MCF 10A (cell line): ENCODE results near the gene CEP290. TPM values are rescaled to one million over a fixed set of nuclear protein-coding genes. Genes with fewer than 3 reads are reported as not detected.

Source experiments
- BruUV-seq: library from RNA; stranded (reverse); fragments of 400-500 nt; replicated peaks from 2 replicates; lab custom pipeline; 2021; lab: Mats Ljungman, UMichigan
- CTCF ChIA-PET: fragments of 300-600 bp; sonication (Branson Sonifier 250); formaldehyde crosslinking; extraction: SDS; loops from one replicate; lab custom pipeline; 2021; ENCODE audit warnings: antibody characterized with exemption, inconsistent platforms; lab: Yijun Ruan, JAX
- POLR2A ChIA-PET: fragments of 300-600, 350-650 bp; sonication (Branson Sonifier 250); formaldehyde crosslinking; extraction: SDS; loops from one replicate; lab custom pipeline; 2020; ENCODE audit warnings: antibody characterized with exemption, inconsistent platforms; lab: Yijun Ruan, JAX
- DNase-seq: peaks from one replicate; pipeline ENCODE4 v3.0.0-alpha.2; 2018; ENCODE audit not compliant: unreplicated experiment
- H3K27ac Mint-ChIP-seq: one replicate; pipeline ENCODE4 v1.8.0; 2022; ENCODE audit warnings: mild to moderate bottlenecking, low read depth, mixed read lengths; ENCODE audit not compliant: unreplicated experiment
- H3K27me3 Mint-ChIP-seq: one replicate; pipeline ENCODE4 v1.8.0; 2022; ENCODE audit warnings: mixed read lengths; ENCODE audit not compliant: insufficient read depth, unreplicated experiment
- H3K36me3 Mint-ChIP-seq: one replicate; pipeline ENCODE4 v1.8.0; 2022; ENCODE audit warnings: mild to moderate bottlenecking, moderate library complexity, mixed read lengths; ENCODE audit not compliant: insufficient read depth, unreplicated experiment
- H3K4me1 Mint-ChIP-seq: one replicate; pipeline ENCODE4 v1.8.0; 2022; ENCODE audit warnings: mixed read lengths; ENCODE audit not compliant: insufficient read depth, unreplicated experiment
- H3K4me3 Mint-ChIP-seq: one replicate; pipeline ENCODE4 v1.8.0; 2022; ENCODE audit warnings: mild to moderate bottlenecking, moderate library complexity, mixed read lengths; ENCODE audit not compliant: unreplicated experiment
- H3K9me3 Mint-ChIP-seq: one replicate; pipeline ENCODE4 v1.8.0; 2022; ENCODE audit warnings: mixed read lengths; ENCODE audit not compliant: unreplicated experiment
- CTCF ChIP-seq: fragments of 200-600 bp; IDR thresholded peaks from one replicate; pipeline ENCODE4 v1.8.0; 2022; ENCODE audit warnings: antibody characterized with exemption, mild to moderate bottlenecking; ENCODE audit not compliant: unreplicated experiment
- intact Hi-C: fragments of 100-400 bp; cut with micrococcal nuclease; formaldehyde crosslinking; loops from 2 replicates; pipeline ENCODE4 v1.14.1; 2022
- total RNA-seq: library from RNA; stranded (reverse); gene quantifications from 2 replicates; pipeline ENCODE4 v1.2.3, GENCODE V29; 2022

Gene CEP290
- total RNA-seq, 1 experiment from 2014 or later, result 22.3 TPM

- peaks cover 25% of the 10 kb centered on the region for H3K36me3 Mint-ChIP-seq
- ChIA-PET CTCF (no interaction called here), POLR2A (no interaction called here)
These were observed 40.0 kb upstream of the CEP290 start for GRCh38 chr12:88181881-88182280.

DNA sequence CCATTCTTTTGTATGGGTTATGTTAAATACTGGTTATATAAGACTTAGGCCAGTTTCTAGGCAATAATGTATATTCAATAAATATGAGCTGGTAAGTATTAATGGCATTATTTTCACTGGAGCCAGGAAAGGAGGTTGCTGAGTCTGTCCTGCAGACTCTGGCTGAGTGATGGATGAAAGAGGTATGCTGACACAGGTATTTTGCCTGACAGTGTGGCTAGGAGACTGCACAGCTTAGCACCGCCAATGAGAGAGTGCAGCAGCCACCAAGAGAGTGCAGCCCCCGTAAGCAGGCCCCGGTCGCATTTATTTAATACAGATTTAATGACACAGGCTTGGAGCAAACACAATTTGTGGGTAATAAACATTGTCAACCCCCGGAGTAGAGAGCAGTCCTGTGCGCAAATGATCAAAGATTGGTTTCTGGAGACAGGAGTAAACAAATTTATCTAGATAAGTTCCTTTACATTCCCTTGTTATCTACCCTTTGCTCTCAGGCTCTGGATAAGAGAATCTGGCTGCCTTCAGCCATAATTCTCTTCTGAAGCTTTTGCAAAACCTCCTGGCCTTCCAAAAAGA lies 37.6 kb upstream of the CEP290 start:
- ChIA-PET CTCF (no interaction called here), POLR2A (interaction anchor here (0.6 kb wide), 1 partner anchor 96 kb away, joined by 3 read pairs; no protein-coding TSS in a partner anchor)
- intact Hi-C loops, result no loop called here
- no peaks in the 10 kb centered on the region for H3K4me1 Mint-ChIP-seq
- TF ChIP-seq CTCF, result no peak
- peaks cover 44% of the 10 kb centered on the region for H3K36me3 Mint-ChIP-seq
- H3K4me3 Mint-ChIP-seq, result no peak overlapping the region
- no peak overlapping the region for H3K27ac Mint-ChIP-seq
- H3K9me3 Mint-ChIP-seq, result no peaks in the 10 kb centered on the region
- BruUV-seq, result no TSS peak
- H3K27me3 Mint-ChIP-seq, result no peaks in the 10 kb centered on the region
- DNase-seq, result no peak

More at GRCh38 chr12:88181881-88182280, 40.0 kb upstream of the CEP290 start:
- Mint-ChIP-seq H3K4me3 (no peak overlapping the region), H3K4me1 (peaks cover 6% of the 10 kb centered on the region), H3K27me3 (no peaks in the 10 kb centered on the region), H3K27ac (no peak overlapping the region), H3K9me3 (no peaks in the 10 kb centered on the region)
- no peak for TF ChIP-seq CTCF
- no peak for DNase-seq
- BruUV-seq, result no TSS peak
- intact Hi-C loops, result no loop called here

- H3K27ac Mint-ChIP-seq, result no peak overlapping the region
- no TSS peak for BruUV-seq
- no peaks in the 10 kb centered on the region for H3K4me1 Mint-ChIP-seq
- CTCF ChIA-PET, result interaction anchor here (0.6 to 0.7 kb wide), 2 partner anchors 1286 to 1583 kb away, joined by 3 read pairs; no protein-coding TSS in a partner anchor
- POLR2A ChIA-PET, result interaction anchor here (1.1 kb wide), 1 partner anchor 12 kb away, joined by 4 read pairs; no protein-coding TSS in a partner anchor
- DNase-seq, result no peak
- H3K36me3 Mint-ChIP-seq, result peaks cover 59% of the 10 kb centered on the region
- TF ChIP-seq CTCF, result no peak
- no peaks in the 10 kb centered on the region for H3K27me3 Mint-ChIP-seq
- no peaks in the 10 kb centered on the region for H3K9me3 Mint-ChIP-seq
- H3K4me3 Mint-ChIP-seq, result no peak overlapping the region
- intact Hi-C loops, result no loop called here
These were observed 33.7 kb upstream of the CEP290 start for GRCh38 chr12:88175544-88175943.

DNA sequence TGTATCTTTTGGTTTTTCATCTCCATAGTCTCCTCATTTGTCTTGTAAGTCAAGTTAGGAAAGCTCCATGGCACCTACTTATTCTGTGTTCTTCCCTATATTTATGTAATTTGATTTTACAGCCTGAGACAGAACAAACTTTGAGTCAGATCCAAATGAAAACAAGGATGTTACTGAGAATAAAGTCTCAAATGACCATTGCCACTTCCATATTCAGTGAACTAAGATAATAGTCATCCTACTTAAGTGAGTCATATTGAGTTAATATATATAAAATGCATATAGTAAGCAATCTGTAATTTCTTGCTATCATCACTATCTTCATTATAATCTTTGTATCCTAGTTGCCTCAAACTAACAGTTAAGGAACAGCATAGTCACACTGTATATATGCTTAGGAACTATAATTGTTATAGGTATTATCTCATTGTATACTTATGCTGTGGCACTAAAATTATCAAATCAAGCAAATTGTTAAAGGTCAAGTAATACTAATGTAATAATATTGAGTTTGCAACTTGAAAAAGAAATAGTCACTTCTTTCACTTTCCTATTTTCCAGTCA lies 31.0 kb upstream of the CEP290 start:
- intact Hi-C loops, result no loop called here
- ChIA-PET CTCF (no interaction called here), POLR2A (interaction anchor here (1.5 kb wide), 1 partner anchor 30 kb away, joined by 4 read pairs; no protein-coding TSS in a partner anchor)
- no peak for TF ChIP-seq CTCF
- Mint-ChIP-seq H3K27me3 (no peaks in the 10 kb centered on the region), H3K27ac (no peak overlapping the region), H3K9me3 (no peaks in the 10 kb centered on the region), H3K4me3 (no peak overlapping the region), H3K36me3 (peaks cover 53% of the 10 kb centered on the region), H3K4me1 (no peaks in the 10 kb centered on the region)
- no peak for DNase-seq
- BruUV-seq, result no TSS peak
